ENCODE data around the gene MAPRE2.

GRCh38 chr18:35028536-35028935 lies 12.7 kb upstream of the MAPRE2 start:
- TF ChIP-seq, protein P1, sequence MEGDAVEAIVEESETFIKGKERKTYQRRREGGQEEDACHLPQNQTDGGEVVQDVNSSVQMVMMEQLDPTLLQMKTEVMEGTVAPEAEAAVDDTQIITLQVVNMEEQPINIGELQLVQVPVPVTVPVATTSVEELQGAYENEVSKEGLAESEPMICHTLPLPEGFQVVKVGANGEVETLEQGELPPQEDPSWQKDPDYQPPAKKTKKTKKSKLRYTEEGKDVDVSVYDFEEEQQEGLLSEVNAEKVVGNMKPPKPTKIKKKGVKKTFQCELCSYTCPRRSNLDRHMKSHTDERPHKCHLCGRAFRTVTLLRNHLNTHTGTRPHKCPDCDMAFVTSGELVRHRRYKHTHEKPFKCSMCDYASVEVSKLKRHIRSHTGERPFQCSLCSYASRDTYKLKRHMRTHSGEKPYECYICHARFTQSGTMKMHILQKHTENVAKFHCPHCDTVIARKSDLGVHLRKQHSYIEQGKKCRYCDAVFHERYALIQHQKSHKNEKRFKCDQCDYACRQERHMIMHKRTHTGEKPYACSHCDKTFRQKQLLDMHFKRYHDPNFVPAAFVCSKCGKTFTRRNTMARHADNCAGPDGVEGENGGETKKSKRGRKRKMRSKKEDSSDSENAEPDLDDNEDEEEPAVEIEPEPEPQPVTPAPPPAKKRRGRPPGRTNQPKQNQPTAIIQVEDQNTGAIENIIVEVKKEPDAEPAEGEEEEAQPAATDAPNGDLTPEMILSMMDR (IDR thresholded peaks at IDR 0.05; ENCODE audit: low read depth, low read length, poor library complexity, severe bottlenecking) = no peak
- TF ChIP-seq EZH2phosphoT487 (IDR thresholded peaks at IDR 0.05; ENCODE audit: borderline replicate concordance, low read length) = no peak
